GM21390 (cell line): ENCODE measurements around the gene ATP2B1.

ENCODE experiments used
- ATAC-seq: cut with Tn5 transposase; IDR thresholded peaks from one replicate; pipeline ENCODE4 v1.9.1; 2021; ENCODE audit not compliant: unreplicated experiment

ATP2B1 gene

DNA sequence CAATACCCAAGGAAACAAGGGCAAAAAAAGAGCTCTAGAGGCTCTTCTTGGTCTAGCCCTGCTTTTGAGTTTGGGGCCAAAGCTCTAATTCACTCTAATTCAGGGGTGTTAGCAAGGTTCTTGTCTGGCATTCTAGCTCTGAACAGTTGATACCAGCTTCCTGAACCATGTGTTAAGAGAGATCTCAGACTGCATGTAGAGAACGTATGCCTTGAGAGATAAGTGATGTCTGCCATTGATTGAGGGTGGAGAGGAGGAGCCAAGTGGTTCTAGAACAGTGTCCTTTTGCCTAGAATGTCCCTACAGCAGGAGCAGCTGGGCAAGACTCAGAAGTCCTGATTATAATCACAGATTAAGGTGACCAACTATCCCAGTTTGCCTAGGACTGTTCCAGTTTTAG lies 164.6 kb downstream of the ATP2B1 start:
- no peak for ATAC-seq

DNA sequence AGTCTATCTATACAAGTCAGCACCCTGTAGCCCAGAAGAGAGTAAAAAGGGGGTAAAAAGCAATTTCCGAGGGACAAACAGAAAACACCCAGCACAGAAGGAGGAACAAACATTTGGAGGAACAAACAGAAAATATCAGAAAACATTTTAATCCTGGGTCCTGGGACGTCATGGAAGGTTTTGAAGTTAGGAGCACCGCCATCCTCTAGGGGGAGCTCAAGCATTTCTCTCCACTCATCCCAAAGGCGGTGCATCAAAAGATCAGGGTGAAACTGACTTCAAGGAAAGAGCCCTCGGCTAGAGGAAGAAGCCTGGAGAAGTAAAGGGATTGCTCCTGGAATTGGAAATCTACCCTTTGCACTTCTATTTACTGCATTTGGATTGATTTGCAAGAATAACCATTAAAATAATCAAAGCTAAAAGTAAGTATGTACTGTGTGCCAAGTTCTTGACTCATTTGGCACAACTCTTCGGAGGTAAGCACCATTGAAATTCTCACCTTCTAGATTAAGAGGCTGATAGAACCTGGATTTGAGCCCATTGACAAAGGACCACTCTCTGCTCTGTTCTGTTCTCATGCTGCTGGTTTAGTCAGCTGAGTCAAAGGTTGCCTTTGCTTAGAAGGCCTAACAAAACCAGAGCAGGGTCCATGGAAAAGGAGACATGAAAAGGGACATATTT lies 165.6 kb downstream of the ATP2B1 start:
- peak; percentile 80 for ATAC-seq

DNA sequence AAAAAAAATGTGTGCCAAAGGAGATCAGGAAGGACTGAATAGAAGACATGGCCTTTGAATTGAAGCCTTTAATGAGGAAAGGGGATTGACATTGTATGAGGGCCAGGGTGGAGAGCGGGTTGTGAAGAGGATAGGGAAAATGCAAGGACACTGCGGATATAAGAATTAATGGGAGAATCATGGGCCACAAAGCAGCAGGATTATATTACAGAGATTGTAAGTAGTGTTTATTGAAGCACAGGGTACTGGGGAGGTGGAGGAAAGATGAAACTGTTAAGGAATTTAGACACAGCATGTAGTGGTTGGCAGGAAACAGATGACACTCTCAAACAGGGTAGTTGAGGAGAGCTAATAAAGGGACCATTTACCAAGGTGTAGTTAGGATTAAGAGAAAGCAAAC lies 166.4 kb downstream of the ATP2B1 start:
- no peak for ATAC-seq

DNA sequence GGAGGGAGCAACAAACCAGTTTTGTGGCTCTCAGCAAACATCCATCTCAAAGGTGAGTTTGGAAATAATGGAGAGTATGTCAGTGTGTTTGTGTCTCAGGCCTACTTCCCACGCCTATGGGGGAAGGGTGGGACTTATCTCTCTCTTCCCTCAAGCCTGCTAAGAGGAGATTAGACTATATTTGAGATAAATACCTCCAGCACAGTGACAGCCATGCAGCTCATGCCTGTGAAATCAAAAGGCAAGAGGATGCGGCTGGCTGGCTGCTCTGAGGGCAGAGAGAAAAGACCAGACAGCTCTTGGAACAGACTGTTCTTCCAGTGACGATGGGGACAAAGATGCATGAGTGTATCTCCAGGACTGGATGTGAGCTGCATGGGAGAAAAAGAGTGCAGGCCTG lies 168.1 kb downstream of the ATP2B1 start:
- no peak for ATAC-seq

DNA sequence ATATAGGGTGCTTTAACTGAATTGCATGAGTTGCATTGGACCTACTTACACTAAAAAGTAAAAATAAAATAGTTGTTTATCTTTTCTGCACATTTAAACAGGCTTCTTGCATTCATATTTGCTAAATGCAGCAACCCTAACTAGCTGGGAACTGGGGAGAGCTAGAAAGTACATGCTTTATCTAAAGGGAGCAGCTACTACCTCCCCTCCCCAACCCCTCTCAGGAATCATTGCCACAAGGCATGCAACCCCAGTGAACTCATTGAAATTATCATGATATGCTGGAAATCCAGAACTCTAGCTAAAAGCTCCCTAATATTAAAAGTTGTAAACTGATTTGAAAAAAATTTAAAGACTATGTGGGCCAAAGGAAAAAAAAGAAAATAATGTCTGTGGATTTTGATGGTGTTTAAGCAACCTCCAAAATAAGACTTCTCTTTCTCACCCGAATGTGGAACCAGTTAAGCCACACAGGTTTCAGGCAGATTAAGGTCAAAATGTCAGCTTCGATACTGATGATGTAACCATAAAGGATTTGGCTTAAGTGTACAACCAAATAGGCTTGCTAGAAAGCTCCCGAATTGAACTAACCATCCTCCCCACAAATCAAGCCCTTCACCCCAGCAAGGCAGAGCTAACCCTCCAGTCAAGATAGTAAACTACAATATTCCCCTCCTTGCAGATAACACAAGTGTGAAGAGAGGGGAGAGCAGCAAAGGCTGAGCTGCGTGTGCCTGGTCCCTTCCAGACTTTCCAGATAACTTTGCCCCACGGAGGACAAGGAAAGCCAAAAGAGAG lies 169.0 kb downstream of the ATP2B1 start:
- ATAC-seq, result no peak

DNA sequence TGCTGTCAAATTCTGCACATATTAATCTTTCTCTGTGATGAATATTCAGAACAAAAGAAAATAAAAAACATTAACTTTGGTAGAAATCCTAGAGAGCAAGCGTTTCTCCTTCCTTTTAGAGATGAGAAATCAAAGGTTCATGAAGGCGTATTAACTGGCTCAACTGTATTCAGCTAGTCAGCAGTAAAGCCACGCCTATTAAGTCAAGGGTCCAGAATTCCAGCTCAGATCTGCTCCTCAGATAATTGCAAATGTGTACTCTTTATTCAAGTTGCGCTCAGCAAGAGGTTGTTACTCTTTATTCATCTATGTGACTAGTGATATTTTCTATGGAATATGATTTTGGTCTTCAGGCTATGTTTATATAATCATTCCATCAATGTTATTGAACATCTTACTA lies 169.7 kb downstream of the ATP2B1 start:
- ATAC-seq, result no peak
